A549 (cell line): ENCODE measurements around the gene ZNF319.

Experiments used
- BHLHE40 ChIP-seq: IDR thresholded peaks from 2 replicates; pipeline ENCODE4 v1.6.1; 2012; ENCODE audit warnings: low read depth, low read length, inconsistent platforms
- CEBPB ChIP-seq, 2 experiments: fragments of >200 bp in 1 of 2; sonication (Bioruptor Twin) in 1 of 2; formaldehyde crosslinking in 1 of 2; IDR thresholded peaks; 2 replicates each; pipeline ENCODE4 v1.6.1; 2012 to 2016
- CHD2 ChIP-seq: fragments of 150-350 bp; IDR thresholded peaks from 2 replicates; pipeline ENCODE4 v1.6.1; 2014; ENCODE audit warnings: low read length; ENCODE audit not compliant: partially characterized antibody
- CTCF ChIP-seq: fragments of >200 bp; sonication (Bioruptor Twin); formaldehyde crosslinking; IDR thresholded peaks from 3 replicates; pipeline ENCODE4 v1.5.1; 2016
- EHF ChIP-seq: fragments of 250-450 bp; sonication (Bioruptor Pico); IDR thresholded peaks from 2 replicates; pipeline ENCODE4 v1.5.0; 2020; ENCODE audit warnings: mild to moderate bottlenecking
- EP300 ChIP-seq, 2 experiments: fragments of >200 bp; sonication (Bioruptor Twin); formaldehyde crosslinking; IDR thresholded peaks; 2 replicates in 1 of 2; 3 replicates in 1 of 2; pipeline ENCODE4 v1.6.1; 2016 to 2017
- JUNB ChIP-seq: fragments of >200 bp; sonication (Bioruptor Twin); formaldehyde crosslinking; IDR thresholded peaks from 2 replicates; pipeline ENCODE4 v1.6.1; 2016
- MYC ChIP-seq: IDR thresholded peaks from 2 replicates; pipeline ENCODE4 v1.6.1; 2012; ENCODE audit warnings: mild to moderate bottlenecking, inconsistent platforms, low read length, improper control_type of control experiment, borderline replicate concordance
- POLR2A ChIP-seq: IDR thresholded peaks from 2 replicates; pipeline ENCODE4 v1.6.1; 2012; ENCODE audit warnings: mild to moderate bottlenecking, low read length
- USF2 ChIP-seq: fragments of 450-650 bp; IDR thresholded peaks from 2 replicates; pipeline ENCODE4 v1.6.1; 2014; ENCODE audit warnings: antibody characterized with exemption

- TF ChIP-seq CHD2 (no peak), POLR2A (no peak), CEBPB (IDR thresholded peaks at IDR 0.05) (no peak), USF2 (no peak), CTCF (no peak), MYC (no peak), EHF (peak; percentile 10; the same call in 1 of the 2 replicates), BHLHE40 (no peak), JUNB (no peak), EP300 (IDR thresholded peaks at IDR 0.05) (no peak)
These were observed 15.8 kb downstream of the ZNF319 start for GRCh38 chr16:57984443-57985203.
